Activated T-cell treated with anti-CD3 and anti-CD28 coated beads for 4 hours (primary cell): Measurements from ENCODE around the gene CEP120.
"Not testable (repeated sequence)": the region's sequence is repeated elsewhere in the genome, so short reads cannot be mapped to it uniquely, and the experiment has no call there.

Experiments used
- DNase-seq: peaks from one replicate; pipeline ENCODE4 v3.0.0-alpha.2; 2020

Gene CEP120

DNA sequence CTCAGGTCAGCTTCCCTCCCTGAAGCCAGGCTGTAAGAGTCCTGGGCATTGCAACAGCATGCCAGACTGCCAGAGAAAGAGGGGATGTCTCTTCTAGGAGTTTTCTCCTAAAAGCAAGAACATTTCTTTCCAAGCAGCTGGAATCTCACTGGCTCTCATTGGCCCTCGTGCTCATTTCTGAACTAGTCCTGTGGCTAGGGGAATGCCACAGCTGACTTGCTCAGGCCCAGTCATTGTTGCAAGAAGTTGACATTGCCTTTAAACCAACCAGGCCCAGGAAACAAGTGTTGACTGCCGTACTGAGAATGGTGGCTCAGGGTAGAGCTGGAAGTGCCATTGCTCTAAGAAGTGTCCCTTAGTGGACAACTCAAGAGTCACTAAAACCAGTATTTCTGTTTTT, 15.0 kb upstream of the CEP120 start:
- DNase-seq = no peak

DNA sequence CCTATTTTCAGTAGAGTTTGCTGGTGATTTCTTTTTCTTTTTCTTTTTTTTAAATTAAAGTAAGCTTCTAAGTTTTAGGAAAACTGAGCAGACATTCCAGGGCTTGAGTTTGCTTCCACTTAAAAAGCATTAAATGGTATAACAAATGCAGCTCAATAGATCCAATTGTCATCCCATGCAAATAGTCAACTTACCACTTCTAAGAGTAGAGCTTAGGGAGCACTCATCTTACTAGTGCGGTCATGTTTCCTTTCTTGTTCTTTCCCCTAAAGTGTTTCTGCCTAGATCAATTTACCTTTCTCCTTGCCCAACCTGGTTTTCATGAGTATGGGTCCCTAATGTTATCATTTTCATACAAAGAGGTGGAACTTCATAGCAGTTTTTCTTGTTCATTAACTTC, 13.0 kb upstream of the CEP120 start:
- DNase-seq = no peak

DNA sequence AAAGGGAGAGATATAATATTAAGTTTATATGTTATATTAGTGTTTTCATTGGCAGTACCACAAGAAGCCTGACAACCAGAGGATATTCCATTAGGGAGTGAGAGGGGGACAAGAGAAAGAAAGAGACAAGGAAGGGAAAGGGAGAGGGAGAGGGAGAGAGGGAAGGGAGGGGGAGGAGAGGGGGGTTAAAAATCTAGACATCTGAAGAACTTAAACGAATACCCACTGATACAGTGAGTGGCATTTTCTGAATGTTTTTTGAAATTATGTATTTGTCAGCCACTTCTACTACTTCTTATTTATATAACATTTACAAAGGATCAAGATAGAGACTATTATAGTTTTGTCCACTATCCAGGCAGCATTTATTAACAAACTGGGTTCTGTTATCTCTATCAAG, 11.6 kb upstream of the CEP120 start:
- DNase-seq = no peak

DNA sequence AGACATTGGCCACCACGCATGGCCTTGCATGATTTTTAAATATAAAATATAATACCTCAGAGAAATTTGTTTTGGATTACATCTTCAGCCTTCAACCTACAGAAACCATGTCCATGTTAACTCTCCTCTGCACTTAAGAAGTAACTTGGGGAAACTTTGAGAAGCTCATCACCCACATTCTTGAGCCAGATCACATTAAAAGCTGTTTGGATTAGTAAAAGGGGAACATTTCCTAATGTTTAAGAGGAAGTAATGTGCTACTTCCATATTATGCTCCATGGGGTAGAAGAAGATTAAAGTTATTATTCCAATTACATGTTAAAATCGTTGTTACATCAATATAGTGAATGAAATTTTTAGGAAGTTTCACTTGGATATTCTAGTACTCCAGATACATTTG, 10.4 kb upstream of the CEP120 start:
- no peak for DNase-seq

DNA sequence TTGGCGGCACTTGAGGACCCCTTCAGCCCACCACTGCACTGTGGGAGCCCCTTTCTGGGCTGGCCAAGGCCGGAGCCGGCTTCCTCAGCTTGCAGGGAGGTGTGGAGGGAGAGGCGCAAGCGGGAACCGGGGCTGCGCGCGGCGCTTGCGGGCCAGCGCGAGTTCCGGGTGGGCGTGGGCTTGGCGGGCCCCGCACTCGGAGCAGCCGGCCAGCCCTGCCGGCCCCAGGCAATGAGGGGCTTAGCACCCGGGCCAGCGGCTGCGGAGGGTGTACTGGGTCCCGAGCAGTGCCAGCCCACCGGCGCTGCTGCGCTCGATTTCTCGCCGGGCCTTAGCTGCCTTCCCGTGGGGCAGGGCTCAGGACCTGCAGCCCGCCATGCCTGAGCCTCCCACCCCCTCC, 7.2 kb upstream of the CEP120 start:
- DNase-seq = not testable (repeated sequence)

DNA sequence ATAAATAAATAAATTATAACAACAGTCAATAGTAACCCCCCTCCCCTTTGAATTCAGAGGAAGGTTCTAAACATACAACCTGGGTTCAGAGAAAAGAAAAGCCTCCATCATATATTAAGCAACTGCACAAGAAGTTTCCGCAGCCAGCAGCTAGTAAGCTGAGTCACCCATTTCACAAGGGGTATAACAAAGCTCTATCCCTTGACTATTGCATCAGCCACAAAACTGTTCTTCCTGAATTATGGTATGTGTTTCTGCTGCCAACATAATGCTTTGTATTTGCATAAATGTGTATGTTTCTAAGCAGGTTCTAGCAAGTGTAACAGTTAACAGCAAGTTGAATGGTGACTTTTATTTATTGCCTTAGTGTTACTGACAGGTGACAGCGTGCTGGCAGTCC, 6.8 kb upstream of the CEP120 start:
- DNase-seq = no peak

DNA sequence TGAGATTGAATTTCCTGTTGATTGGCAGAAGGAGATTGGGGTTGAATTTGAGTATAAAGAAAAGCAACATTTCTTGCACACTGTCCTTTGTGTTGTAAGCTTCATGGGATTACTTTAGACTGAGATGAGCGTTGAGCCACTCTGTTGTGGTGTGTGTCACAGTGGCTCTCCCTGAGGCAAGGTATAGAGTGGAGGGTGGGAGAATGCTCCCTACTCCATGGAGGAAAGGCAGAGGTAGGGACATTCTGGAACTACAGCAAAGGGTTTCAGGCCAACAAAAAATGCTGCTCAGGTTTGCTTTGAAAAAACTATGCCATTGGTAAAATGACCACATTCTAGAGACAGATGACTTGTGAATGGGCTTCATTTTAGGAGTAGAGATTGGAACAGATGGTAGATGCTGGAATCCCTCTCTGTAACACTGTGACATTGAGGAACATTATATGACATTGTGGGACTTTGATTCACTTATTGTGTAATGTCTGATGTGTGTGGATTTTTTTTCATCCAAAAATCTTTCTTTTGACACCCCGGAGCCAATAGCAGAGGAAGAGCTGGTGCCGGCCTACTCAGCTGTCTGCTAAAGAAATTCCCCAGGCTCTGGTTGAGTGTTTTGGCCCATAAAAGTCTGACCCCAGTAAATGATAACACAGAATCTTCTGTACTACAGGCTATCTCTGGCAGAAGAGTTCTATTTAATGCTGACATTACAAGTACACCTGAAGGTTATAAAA, 6.2 kb upstream of the CEP120 start:
- no peak for DNase-seq

DNA sequence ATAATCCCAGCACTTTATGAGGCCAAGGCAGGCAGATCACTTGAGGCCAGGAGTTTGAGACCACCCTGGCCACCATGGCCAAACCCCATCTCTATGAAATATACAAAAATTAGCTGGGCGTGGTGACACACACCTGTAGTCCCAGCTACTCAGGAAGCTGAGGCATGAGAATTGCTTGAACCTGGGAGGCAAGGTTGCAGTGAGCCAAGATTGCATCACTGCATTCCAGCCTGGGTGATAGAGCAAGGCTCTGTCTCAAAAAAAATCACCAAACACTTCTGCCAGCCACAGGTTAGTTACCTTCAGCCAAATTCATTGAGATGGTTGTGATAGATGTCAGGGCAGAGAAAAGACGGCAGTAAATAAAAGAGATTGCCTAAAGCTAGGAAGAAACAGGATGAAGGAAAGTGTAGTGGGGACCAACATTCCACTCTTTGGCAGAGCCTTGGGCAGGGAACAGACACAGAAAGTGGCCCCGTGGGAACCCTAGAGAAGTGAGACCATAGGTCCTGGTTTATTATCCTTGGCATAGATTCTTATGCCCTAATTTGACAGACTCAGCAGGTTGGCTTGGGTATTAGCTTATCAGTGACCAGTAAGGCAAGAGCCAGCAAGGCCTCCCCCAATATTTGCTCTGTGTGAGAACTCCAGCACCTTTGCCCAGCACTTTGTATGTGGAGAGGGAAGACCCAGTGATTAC, 5.5 kb upstream of the CEP120 start:
- DNase-seq = no peak

DNA sequence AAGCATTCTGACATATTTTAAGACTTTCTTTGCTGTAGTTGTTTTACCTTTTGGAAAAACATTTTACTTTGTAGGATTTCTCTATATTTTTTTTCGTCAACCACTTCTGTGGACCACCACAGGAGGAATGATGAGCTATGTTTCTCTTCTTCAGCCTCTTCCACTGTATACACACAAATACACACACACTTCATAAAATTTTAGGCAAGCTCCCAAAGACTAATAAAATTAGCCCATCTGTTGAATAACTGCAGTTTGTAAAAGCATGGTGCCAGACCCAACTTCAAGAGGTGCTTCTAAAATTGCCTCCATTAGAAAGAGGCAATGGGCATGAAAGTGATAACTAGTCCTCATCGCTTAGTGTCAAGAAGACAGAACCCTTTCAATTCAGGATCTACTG, 4.1 kb upstream of the CEP120 start:
- no peak for DNase-seq

DNA sequence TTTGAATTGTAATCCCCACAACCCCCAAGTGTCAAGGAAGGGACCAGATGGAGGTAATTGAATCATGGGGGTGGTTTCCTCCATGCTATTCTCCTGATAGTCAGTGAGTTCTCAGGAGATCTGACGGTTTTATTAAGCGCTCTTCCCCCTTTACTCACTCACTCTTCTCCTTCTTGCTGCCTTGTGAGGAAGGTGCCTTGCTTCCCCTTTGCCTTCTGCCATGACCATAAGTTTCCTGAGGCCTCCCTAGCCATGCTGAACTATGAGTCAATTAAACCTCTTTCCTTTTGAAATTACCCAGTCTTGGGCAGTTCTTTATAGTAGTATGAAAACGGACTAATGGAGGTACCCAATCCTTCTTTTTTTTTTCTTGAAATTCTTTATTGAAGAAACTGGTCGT, 2.2 kb upstream of the CEP120 start:
- DNase-seq = no peak

DNA sequence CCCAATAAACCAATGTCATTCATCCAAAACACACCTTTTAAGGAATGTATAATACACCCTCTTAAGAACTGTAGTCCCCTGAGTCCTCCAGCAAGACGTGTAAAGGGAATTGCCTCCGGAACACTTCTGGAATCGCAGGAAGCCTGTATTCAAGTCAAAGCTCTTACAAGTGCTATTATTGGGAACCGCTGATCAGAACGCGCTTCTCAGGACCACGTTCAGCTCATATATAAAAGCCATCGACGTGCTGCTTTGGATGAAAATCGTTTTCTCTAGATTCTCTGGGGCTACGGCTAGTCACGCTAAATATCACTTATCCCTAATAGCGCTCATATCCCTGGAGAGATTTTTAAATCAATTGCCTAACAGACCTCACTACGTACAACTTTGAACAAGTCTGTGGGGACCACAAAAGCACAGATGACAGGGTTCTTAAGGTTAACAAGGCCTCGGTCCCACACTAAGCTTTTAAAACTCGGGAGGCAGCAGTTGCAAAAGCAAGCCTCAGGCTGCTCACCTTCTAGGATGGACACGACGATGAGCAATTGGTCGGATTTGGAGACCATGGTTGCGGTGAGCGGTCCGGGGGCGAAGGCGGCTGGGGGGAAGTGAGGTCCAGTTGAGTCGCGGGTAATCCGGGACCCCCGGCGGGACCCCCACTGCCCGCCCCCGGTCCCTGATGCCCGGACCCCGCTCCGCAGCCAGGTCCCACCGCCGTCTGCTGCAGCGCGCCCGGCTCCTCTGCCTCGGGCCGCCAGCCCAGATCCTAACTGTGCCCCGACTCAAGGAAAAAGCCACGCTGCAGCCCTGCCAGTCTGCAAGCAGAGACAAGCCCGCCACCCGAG, 548 bp downstream of the CEP120 start:
- peak; percentile 7 for DNase-seq

DNA sequence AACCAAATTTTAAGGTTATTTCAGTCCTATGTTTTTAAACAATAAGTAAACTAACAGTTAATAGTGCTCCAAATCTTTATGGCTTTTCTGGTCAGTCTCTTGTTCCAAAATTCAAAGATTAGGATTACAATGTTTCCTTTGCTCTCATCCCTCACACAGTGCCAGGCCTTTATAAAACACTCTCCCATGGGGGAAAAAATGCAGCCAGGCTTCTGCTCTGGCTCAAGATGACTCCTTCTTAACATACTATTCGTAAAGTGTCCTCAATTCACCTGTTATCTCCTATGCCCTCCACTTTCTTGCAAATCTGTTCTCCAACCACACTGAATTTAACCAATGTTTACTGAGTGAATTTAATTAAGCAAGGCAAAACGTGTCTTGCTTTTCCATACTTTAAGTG, 1.4 kb downstream of the CEP120 start:
- DNase-seq = no peak

DNA sequence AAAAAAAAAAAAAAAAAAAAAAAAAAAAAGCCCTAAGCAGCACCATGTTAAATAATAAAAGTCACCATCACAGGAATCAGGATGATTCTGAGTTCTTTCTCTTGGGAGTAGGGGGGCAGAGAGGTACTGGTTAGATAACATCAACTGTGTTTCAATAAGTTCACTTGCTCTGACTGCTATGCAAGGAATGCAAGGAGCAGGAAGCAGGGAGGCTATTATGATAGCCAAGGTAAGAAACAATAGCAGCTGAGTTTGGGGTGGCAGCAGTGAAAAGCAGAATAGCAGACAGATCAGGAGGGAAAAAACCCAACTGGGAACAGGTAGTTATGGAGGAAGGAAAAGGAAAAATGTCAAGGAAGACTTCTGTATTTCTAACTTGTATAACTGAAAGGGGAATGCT, 8.2 kb downstream of the CEP120 start:
- DNase-seq = no peak

DNA sequence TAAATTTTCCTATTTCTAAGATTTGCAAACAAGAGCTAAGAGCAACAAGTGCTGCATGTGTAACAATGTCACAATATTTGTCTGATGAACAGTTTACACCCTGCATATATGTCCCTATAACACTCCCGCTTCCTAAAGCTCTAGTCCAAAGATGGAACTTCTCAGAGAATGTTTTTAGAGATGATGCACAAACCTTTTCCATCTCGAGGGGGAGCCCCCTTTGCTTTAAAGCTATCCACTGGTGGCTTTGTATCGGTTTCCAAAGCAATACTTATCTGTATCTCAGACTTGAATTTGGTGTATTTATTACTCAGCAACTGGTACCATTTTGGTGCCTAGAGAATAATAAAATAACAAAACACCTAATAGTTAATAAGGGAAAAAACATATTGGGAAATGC, 11.0 kb downstream of the CEP120 start:
- DNase-seq = no peak

DNA sequence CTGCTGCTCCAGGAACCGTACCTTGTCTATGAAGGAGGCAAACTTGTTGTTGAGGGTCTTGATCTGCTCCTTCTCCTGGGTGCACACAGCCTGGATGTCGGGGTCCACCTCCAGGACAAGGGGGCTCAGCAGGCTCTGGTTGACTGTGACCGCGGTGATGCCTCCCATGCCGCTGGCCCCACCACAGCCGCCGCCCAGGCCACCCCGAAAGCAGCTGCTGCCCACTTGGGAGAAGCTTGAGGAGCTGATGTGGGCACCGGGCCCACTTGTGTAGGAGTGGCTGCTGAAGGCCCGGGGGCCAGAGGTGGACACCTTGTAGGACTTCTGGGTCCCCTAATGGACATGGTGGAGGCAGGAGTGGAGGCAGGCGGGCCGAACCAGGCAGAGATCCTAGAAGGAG, 21.2 kb downstream of the CEP120 start:
- not testable (repeated sequence) for DNase-seq

DNA sequence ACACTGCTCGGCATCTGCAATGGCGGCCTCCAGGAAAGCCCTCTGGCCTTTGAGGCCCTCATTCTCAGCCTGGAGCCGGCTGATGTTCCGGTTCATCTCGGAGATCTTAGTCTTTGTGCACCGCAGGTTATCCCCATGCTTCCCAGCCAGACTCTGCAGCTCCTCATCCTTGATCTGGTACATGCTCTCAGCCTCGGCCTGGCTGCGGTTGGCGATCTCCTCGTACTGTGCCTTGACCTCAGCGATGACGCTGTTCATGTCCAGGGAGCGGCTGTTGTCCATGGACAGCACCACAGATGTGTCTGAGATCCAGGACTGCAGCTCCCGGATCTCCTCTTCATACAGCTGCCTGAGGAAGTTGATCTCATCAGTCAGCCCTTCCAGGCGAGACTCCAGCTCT, 21.9 kb downstream of the CEP120 start:
- no peak for DNase-seq

DNA sequence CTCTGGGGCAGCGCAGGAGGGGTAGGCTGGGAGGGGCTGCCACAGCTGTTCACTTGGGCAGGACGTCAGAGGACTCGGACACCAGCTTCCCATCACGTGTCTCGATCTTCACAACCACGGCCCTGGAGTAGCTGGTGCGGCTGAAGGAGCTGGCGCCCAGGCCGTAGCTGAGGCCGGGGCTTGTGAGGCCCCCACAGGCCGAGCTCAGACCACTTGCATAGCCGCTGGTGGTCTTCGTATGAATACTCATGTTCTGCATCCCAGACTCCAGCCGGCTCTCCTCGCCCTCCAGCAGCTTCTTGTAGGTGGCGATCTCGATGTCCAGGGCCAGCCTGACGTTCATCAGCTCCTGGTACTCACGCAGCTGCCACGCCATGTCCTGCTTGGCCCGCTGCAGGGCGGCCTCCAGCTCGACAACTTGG, 22.3 kb downstream of the CEP120 start:
- DNase-seq = not testable (repeated sequence)

DNA sequence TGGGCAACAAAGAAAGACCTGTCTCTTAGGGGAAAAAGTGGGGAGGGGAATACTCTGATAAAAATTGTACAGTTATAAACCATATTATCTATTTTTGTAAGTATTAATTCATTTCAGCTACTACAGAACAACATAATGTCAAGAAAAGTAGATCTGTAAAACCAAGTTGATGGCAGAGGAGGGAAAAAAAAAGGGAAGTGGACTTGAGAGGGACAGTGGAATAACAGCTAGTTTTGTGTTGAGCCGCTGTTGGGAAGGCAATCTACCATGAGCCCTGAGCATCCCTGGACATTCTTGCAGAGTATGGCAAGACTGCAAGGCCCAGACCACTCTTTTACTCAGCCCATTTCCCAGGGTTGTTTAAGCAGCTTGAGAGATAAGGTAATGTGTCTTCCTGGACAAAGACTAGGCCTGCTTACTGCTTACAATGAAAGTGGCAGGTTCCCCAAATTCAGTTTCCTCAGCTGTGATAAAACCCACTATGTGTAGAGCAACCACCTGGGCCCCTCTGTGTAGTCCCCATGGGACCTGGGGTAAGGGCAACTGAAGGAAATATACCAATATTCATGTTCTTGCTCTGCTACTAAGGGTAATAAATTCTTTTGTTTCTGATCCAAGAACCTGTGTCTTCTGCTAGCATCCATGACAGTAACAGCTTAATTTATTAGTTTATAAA, 25.0 kb downstream of the CEP120 start:
- DNase-seq = no peak

DNA sequence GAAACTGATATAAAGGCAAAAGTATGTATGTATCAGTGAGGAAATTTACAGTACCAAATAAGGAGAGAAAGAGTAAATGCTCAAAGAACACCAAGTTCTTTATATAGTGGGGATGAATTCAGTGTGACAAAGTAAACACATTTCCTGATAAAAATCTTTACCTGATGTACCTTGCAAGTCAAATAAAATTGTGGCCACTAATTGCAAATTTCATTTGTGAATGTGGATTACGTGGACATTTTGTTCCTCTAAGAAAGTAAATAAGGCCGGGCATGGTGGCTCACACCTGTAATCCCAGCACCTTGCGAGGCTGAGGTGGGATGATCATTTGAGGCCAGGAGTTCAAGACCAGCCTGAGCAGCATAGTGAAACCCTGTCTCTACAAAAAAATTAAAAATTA, 25.7 kb downstream of the CEP120 start:
- no peak for DNase-seq

DNA sequence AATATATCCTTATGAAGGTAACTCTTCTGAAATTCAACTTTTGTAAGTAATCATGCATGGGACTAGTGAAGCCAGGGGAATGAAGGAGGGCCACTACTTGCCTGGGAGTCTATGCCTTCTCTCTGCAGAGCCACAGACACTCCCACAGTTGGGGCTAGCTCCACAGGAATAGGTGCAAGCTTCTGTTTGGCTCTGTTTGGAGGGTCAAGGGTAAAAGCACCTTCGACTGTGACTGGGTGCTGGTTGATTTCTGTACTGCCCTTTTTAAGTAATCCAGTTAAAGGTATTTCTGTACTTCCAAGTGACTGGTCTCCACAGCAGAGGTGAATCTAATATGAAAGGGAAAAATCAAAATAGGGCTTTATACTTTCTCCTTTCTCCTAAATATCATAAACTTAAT, 32.2 kb downstream of the CEP120 start:
- DNase-seq = no peak

DNA sequence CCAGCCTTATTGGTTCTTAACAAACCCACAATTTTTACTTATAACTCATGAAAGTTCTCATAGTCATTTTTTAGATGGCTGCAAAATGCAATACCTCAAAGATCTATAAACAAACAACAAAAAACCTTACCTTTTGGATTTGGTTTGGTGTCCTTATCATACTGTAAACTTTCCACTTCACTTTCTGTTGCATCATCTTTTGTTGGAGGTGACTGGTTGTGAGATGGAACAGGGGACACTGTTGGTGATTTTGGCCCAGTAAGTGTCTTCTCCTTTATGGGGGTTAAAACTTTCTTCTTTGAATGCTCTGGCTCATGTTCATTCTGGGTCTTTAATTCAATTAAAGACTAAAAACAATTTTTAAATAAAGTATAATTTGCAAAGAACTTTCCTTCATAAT, 33.4 kb downstream of the CEP120 start:
- no peak for DNase-seq

DNA sequence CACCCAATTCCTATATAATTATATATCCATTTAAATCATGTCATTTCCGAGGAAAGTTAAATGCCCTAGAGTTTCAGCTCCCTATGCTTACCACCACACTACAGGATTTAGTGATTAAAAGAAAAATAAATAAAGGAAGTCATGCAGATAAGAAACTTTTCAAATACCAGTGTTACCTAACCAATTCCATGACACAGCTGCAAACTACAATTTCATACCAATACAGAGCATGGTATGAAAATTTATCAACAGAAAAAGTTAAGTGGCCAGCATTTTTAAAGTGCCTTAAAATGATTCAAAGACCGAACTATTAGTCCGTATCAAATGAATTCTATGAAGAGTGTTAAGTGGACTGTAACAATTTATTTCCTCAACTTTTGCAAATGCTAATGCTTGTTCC, 35.9 kb downstream of the CEP120 start:
- no peak for DNase-seq

DNA sequence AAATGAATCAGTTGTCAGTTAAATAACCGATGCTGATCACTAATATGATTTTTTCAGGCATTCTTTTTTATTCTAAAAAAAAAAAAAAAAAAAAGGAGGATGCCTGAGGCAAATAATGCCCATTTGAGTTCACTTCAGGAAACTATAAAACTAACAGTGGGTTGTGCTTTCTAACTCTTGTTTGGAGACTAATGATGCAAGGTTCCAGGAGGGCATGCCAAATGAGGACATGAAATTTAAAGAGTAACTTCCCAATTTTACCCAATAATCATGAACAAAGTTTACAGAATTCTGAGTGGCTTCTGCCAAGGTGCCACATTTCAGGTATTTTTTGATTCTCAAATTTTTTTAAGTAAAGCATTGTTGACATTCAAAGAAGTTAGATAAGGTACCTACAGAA, 41.0 kb downstream of the CEP120 start:
- DNase-seq = no peak
